ENCODE data around the gene PITX1. TPM values are rescaled to one million over a fixed set of nuclear protein-coding genes. Genes with fewer than 3 reads are reported as not detected.

Gene PITX1
- total RNA-seq, 4 donors from 2014 or later: 3.5 TPM; not detected in 3

DNA sequence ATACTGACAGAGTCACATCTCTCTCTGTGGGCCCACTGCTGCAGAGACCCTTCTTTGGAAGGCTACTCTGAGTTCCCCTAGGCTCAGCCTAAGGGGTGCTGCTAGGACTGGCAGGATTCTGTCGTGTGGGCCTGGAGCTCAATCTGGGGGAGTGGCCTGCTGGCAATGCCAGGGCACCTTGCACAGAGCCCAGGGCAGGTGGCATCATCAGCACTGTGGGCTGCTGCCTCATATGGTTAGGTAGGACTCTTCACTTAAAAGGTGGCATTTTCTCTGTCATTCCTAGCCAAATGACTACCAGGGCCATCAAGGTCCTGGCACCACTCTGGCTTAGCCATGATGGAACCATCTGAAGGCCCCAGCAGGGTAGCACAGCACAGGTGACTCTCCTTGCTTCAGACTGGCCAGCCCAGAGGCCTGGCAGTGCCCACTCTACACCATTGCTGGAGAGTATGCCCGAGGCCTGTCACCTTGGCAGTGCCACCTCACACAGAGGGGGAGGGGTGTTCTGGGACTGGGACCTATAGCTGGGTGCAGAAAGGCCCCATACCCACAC lies 21.9 kb downstream of the PITX1 start:
- TF ChIP-seq CTCF (IDR thresholded peaks at IDR 0.05; ENCODE audit: low read depth): no peak

GRCh38 chr5:135011355-135012032 lies 22.5 kb downstream of the PITX1 start:
- no peak for TF ChIP-seq CTCF (IDR thresholded peaks at IDR 0.05; ENCODE audit: low read depth)

GRCh38 chr5:135010502-135011354 lies 23.3 kb downstream of the PITX1 start:
- TF ChIP-seq CTCF (IDR thresholded peaks at IDR 0.05; ENCODE audit: low read depth): no peak

DNA sequence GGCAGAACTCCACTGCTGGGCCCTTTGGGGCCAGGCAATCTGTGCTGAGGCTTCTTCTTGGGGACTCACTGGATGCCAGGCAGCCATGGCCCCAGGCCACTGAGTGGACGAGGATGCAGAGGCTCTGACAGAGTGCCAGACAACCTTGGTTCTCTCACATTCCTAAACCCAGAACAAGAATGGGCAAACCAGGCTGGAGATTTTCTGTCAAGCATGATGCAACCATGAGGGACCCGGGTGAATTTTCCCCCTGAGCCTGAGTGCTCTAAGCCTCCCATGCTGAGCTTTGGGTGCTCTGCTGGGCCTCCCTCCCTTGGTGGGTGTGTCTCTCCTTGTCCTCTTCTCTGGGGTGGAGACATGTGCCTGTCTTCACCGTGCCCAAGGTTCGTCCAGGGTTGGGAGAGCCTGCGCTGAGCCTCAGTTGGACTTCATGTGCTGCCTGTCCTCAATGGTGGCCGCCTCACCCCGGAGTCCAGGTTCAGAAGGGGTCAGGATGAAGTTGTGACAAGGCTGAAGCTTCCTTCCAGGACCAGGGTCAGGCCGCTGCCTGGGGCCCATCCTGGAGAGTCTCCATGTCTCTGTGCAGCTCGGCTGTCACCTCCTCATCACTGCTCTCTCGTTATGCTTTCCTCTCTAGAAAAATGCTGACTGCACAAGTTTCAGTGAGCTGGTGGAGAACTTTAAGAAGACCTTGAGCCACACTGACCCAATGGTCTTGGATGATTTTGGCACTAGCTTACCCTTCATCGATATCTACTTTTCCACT lies 24.1 kb downstream of the PITX1 start:
- no peak for TF ChIP-seq CTCF (IDR thresholded peaks at IDR 0.05; ENCODE audit: low read depth)

DNA sequence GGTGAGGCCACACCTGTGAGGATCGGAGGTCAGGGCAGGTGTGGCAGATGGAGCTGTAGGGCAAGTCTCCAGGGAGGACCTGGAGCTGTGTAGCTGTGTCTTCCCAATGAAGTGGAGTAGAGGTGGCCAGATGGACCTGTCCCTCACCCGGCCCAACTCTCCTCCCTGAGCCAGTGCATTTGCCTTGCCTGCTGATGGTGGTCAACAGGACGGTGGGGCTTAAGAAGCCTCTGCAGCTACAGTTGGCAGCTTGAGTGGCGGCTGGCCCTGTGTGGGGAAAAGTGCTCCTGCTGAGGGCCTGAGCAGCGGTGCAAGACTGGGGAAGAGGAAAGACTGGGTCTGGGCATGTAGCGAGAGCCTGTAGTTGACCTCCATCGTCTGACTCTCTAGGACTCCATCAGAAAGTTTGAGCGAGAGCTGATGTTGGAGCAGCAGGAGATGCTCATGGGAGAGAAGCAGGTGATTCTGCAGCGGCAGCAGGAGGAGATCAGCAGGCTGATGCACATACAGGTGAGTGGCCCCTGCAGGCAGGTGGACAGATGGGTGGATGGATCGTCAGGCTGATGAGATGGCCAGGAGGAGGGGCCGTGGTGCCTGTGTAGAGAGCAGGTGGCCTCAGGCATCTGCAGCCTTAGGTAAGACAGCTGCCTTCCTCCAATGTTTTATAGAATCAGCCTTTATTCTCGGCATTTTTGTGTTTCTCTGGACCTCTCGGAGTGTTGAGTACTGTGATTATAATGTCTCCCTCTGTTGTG lies 24.9 kb downstream of the PITX1 start:
- TF ChIP-seq CTCF (IDR thresholded peaks at IDR 0.05; ENCODE audit: low read depth): no peak

GRCh38 chr5:135008556-135008955 lies 25.5 kb downstream of the PITX1 start:
- TF ChIP-seq CTCF (IDR thresholded peaks at IDR 0.05; ENCODE audit: low read depth): no peak

Data from subcutaneous adipose tissue (tissue), 4 donors.